ENCODE data around the gene SERBP1.

Gene SERBP1

GRCh38 chr1:67393737-67394136, 36.5 kb downstream of the SERBP1 start:
- H3K4me3 ChIP-seq (ENCODE audit: low read depth, low read length), result no peak overlapping the region

GRCh38 chr1:67393240-67393639, 37.0 kb downstream of the SERBP1 start:
- no peak for TF ChIP-seq CTCF (IDR thresholded peaks at IDR 0.05; ENCODE audit: borderline replicate concordance, insufficient read depth, low read depth, low read length)
- no peak overlapping the region for H3K4me3 ChIP-seq (ENCODE audit: low read depth, low read length)

More at GRCh38 chr1:67393737-67394136, 36.5 kb downstream of the SERBP1 start:
- no peak for TF ChIP-seq CTCF (IDR thresholded peaks at IDR 0.05; ENCODE audit: borderline replicate concordance, insufficient read depth, low read depth, low read length)

- TF ChIP-seq CTCF (IDR thresholded peaks at IDR 0.05; ENCODE audit: borderline replicate concordance, insufficient read depth, low read depth, low read length), result no peak
- no peak overlapping the region for H3K4me3 ChIP-seq (ENCODE audit: low read depth, low read length)
These were observed 39.9 kb downstream of the SERBP1 start for GRCh38 chr1:67390041-67390887.

- H3K4me3 ChIP-seq (ENCODE audit: low read depth, low read length), result no peak overlapping the region
- TF ChIP-seq CTCF (IDR thresholded peaks at IDR 0.05; ENCODE audit: borderline replicate concordance, insufficient read depth, low read depth, low read length), result no peak
These were observed 46.1 kb downstream of the SERBP1 start for GRCh38 chr1:67383999-67384638.

GRCh38 chr1:67382292-67382691, 47.9 kb downstream of the SERBP1 start:
- H3K4me3 ChIP-seq (ENCODE audit: low read depth, low read length), result no peak overlapping the region
- no peak for TF ChIP-seq CTCF (IDR thresholded peaks at IDR 0.05; ENCODE audit: borderline replicate concordance, insufficient read depth, low read depth, low read length)

GRCh38 chr1:67381154-67381553, 49.0 kb downstream of the SERBP1 start:
- no peak overlapping the region for H3K4me3 ChIP-seq (ENCODE audit: low read depth, low read length)
- TF ChIP-seq CTCF (IDR thresholded peaks at IDR 0.05; ENCODE audit: borderline replicate concordance, insufficient read depth, low read depth, low read length), result no peak

DNA sequence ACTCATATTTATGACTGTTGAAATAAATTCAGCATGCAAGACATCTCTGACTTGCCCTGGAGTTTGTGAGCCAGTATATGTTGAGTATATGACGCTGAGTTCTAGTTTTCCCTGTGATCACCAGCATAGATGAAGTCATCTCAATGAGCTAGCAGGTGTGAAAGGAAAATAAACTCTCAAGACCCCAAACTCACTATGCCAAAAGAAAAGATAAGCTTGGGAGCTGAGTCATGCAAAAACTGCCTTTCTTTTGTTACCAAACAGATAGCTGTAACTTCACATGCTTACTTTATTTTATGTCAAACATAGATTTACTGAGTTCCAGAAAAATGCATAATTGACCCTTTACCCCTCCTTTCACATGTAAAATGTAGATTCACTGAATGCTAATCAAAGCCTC, 52.9 kb downstream of the SERBP1 start:
- no peak for TF ChIP-seq CTCF (IDR thresholded peaks at IDR 0.05; ENCODE audit: borderline replicate concordance, insufficient read depth, low read depth, low read length)
- no peak overlapping the region for H3K4me3 ChIP-seq (ENCODE audit: low read depth, low read length)

Data from GM12875 (cell line).